ENCODE results near the gene ATF3. TPM values are rescaled to one million over a fixed set of nuclear protein-coding genes. Genes with fewer than 3 reads are reported as not detected.

ATF3 gene
- total and polyA plus RNA-seq, 2 of the 4 experiments (the other 2 are of a cell fraction), result 9.9 to 12.3 TPM

GRCh38 chr1:212666116-212666775 lies 57.7 kb downstream of the ATF3 start:
- in situ Hi-C loops (cut with MboI; ENCODE audit: low sequenced_read_pairs), result loop anchor here (10.0 to 25.0 kb wide), 2 partner anchors 119 to 321 kb away; no protein-coding TSS in a partner anchor
- no peak overlapping the region for H4K91ac ChIP-seq (ENCODE audit: insufficient read depth, low read depth, low read length)
- DNase-seq, result no peak
- H2AFZ ChIP-seq (replicated peaks; ENCODE audit: low read length, poor library complexity), result no peak overlapping the region
- peak overlapping the region; percentile 71; the same call in 1 of the 2 replicates for H2BK120ac ChIP-seq (ENCODE audit: low read depth, low read length)
- H4K20me1 ChIP-seq (ENCODE audit: insufficient read depth, low read length), result peaks cover 7% of the 10 kb centered on the region; the same call in 1 of the 2 replicates
- no TSS peak for BruUV-seq (replicated peaks)
- no peak overlapping the region for H3K4me3 ChIP-seq (ENCODE audit: insufficient read depth, low read depth, low read length)
- H3K18ac ChIP-seq (ENCODE audit: low read depth, low read length), result no peak overlapping the region
- peaks cover 13% of the 10 kb centered on the region; the same call in 1 of the 2 replicates for H3K9me1 ChIP-seq (ENCODE audit: insufficient read depth, low read length)
- H3K56ac ChIP-seq (ENCODE audit: extremely low read depth, insufficient read depth, low read length), result no peak overlapping the region
- dilution Hi-C loops (cut with HindIII; ENCODE audit: low sequenced_read_pairs, unreplicated experiment), result no loop called here
- H3K23ac ChIP-seq (ENCODE audit: low read depth, low read length), result no peak overlapping the region
- 0 out of 4 replicates have a peak overlapping the region, but pooled peaks of 1 of the 2 experiments have one; percentile 40 for H4K8ac ChIP-seq (ENCODE audit: low read depth in 2 of 2, low read length in 2 of 2)
- H2BK15ac ChIP-seq (ENCODE audit: low read depth, low read length), result 0 out of 3 replicates have a peak overlapping the region, but pooled peaks have one; percentile 15
- H2AK5ac ChIP-seq (ENCODE audit: low read depth, low read length), result peak overlapping the region; percentile 25
- no peak overlapping the region; the same call in 1 of the 2 replicates for H3K4ac ChIP-seq (ENCODE audit: low read depth, low read length)
- H3K9ac ChIP-seq (ENCODE audit: low read depth, low read length), result no peak overlapping the region
- no peaks in the 10 kb centered on the region for H3K79me1 ChIP-seq (ENCODE audit: low read depth in 1 of 2, low read length in 2 of 2)
- H3K4me1 ChIP-seq (ENCODE audit: control insufficient read depth, insufficient read depth, low read length), result peaks cover 9% of the 10 kb centered on the region
- no peaks in the 10 kb centered on the region for H3K27me3 ChIP-seq (ENCODE audit: control insufficient read depth, insufficient read depth, low read length)
- H2AK9ac ChIP-seq (replicated peaks; ENCODE audit: low read depth, low read length, poor library complexity), result peak overlapping the region; percentile 8
- CTCF ChIA-PET, result interaction anchor here (0.9 to 1.6 kb wide), 3 partner anchors 55 to 329 kb away, joined by 3 to 4 read pairs (median 4); no protein-coding TSS in a partner anchor
- no peak overlapping the region for H3K27ac ChIP-seq (ENCODE audit: insufficient read depth, low read length)
- no peak overlapping the region for H2BK20ac ChIP-seq (ENCODE audit: low read depth, low read length)
- H3K14ac ChIP-seq (replicated peaks; ENCODE audit: low read depth, low read length), result 0 out of 2 replicates have a peak overlapping the region, but pooled peaks have one; percentile 15
- ATAC-seq (ENCODE audit: low read depth), result no peak
- H2BK5ac ChIP-seq (ENCODE audit: low read depth, low read length, poor library complexity, severe bottlenecking), result no peak overlapping the region
- H3K36me3 ChIP-seq (ENCODE audit: control insufficient read depth, insufficient read depth, low read length), result no peaks in the 10 kb centered on the region
- H4K5ac ChIP-seq (ENCODE audit: low read depth, low read length), result no peak overlapping the region
- no CpG with 5 or more reads among the region's 10 CpGs for WGBS, 2 experiments (ENCODE audit: extremely low coverage in 2 of 2, insufficient read length in 1 of 2)
- POLR2A ChIA-PET (ENCODE audit: unreplicated experiment), result interaction anchor here (0.6 kb wide), 1 partner anchor 33 kb away, joined by 5 read pairs; the partner anchor contains the start of gene BATF3
- intact Hi-C loops (cut with micrococcal nuclease), result no loop called here
- H3K9me3 ChIP-seq (ENCODE audit: control insufficient read depth, insufficient read depth, low read length), result no peaks in the 10 kb centered on the region
- H3K4me2 ChIP-seq (ENCODE audit: low read depth, low read length), result no peak overlapping the region
- TF ChIP-seq MAZ (IDR thresholded peaks at IDR 0.05; ENCODE audit: borderline replicate concordance, low read depth, low read length) (no peak), BHLHE40 (IDR thresholded peaks at IDR 0.05; ENCODE audit: low read depth, low read length) (no peak), MXI1 (IDR thresholded peaks at IDR 0.05; ENCODE audit: borderline replicate concordance, low read depth, low read length) (no peak), RAD21 (IDR thresholded peaks at IDR 0.05; ENCODE audit: low read length) (no peak), RFX5 (IDR thresholded peaks at IDR 0.05; ENCODE audit: low read depth, low read length) (no peak), MAFK (IDR thresholded peaks at IDR 0.05; ENCODE audit: low read depth, low read length) (no peak), POLR2A (IDR thresholded peaks at IDR 0.05; ENCODE audit: low read depth, low read length) (no peak), NFE2L2 (IDR thresholded peaks at IDR 0.05; ENCODE audit: low read depth, low read length) (no peak), USF2 (IDR thresholded peaks at IDR 0.05; ENCODE audit: low read depth, low read length) (no peak), CHD1 (IDR thresholded peaks at IDR 0.05; ENCODE audit: low read depth, low read length) (no peak), FOS (IDR thresholded peaks at IDR 0.05; ENCODE audit: low read depth, low read length) (no peak), SMC3 (IDR thresholded peaks at IDR 0.05; ENCODE audit: low read depth, low read length) (no peak), ELK1 (IDR thresholded peaks at IDR 0.05; ENCODE audit: borderline replicate concordance, low read depth, low read length) (no peak), CTCF (conservative IDR thresholded peaks at IDR 0.05; ENCODE audit: low read depth, low read length) (no peak), CEBPB (IDR thresholded peaks at IDR 0.05; ENCODE audit: low read depth, low read length) (no peak)
